Measurements from ENCODE around the gene LARP1. TPM values are rescaled to one million over a fixed set of nuclear protein-coding genes. Genes with fewer than 3 reads are reported as not detected.

The LARP1 gene
- total RNA-seq, 1 donor from 2014 or later: 243 TPM

DNA sequence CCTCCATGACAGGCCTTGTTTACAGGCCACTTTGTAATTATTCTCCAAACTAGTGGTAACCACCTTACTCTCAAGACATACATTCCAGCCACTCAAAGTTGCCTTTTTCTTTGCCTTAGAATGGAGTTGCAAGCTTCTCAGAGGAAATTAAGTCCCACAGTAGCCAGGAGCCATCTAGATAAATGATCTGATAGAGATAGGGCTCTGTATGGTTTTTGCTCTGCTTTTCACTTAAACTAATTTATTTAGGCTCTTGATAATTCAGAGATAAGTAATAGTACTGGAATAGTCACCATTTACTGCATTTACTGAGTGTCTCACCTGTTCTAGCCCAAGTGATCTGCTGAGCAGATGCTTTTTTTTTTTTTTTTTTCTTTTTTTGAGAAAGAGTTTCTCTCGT is 7.5 kb downstream of the LARP1 start:
- H3K27ac ChIP-seq (ENCODE audit: low read depth, low read length): no peak overlapping the region
- no peaks in the 10 kb centered on the region for H3K9me3 ChIP-seq (ENCODE audit: insufficient read depth, low read depth, low read length)
- Mint-ChIP-seq H3K4me3 (ENCODE audit: unreplicated experiment) (no peak overlapping the region), H3K36me3 (ENCODE audit: low read depth, unreplicated experiment) (peaks cover 2% of the 10 kb centered on the region), H3K27ac (ENCODE audit: unreplicated experiment) (no peak overlapping the region), H3K9me3 (ENCODE audit: unreplicated experiment) (no peaks in the 10 kb centered on the region), H3K27me3 (ENCODE audit: low read depth, unreplicated experiment) (no peaks in the 10 kb centered on the region), H3K4me1 (ENCODE audit: low read depth, unreplicated experiment) (peaks cover 44% of the 10 kb centered on the region)
- H3K9ac ChIP-seq (ENCODE audit: low read length): no peak overlapping the region
- peaks cover 12% of the 10 kb centered on the region for H3K4me1 ChIP-seq (ENCODE audit: insufficient read depth, low read length)
- no peak for DNase-seq (ENCODE audit: low read depth)
- H2AFZ ChIP-seq (ENCODE audit: low read depth, low read length): no peak overlapping the region
- no peak for FAIRE-seq
- no peaks in the 10 kb centered on the region for H3K27me3 ChIP-seq (ENCODE audit: insufficient read depth, low read length)
- H3K4me3 ChIP-seq (ENCODE audit: insufficient read depth, low read depth, low read length): no peak overlapping the region
- no peaks in the 10 kb centered on the region for H3K36me3 ChIP-seq (ENCODE audit: insufficient read depth, low read length)
- H3K79me2 ChIP-seq (ENCODE audit: insufficient read depth, low read length): peaks cover 99% of the 10 kb centered on the region
- no peak overlapping the region for H3K4me2 ChIP-seq (ENCODE audit: low read length)
- peaks cover 100% of the 10 kb centered on the region for H4K20me1 ChIP-seq (ENCODE audit: insufficient read depth, low read length)
- TF ChIP-seq EZH2 (IDR thresholded peaks at IDR 0.05; ENCODE audit: insufficient read depth, low read length): no peak
- TF ChIP-seq, protein P1, sequence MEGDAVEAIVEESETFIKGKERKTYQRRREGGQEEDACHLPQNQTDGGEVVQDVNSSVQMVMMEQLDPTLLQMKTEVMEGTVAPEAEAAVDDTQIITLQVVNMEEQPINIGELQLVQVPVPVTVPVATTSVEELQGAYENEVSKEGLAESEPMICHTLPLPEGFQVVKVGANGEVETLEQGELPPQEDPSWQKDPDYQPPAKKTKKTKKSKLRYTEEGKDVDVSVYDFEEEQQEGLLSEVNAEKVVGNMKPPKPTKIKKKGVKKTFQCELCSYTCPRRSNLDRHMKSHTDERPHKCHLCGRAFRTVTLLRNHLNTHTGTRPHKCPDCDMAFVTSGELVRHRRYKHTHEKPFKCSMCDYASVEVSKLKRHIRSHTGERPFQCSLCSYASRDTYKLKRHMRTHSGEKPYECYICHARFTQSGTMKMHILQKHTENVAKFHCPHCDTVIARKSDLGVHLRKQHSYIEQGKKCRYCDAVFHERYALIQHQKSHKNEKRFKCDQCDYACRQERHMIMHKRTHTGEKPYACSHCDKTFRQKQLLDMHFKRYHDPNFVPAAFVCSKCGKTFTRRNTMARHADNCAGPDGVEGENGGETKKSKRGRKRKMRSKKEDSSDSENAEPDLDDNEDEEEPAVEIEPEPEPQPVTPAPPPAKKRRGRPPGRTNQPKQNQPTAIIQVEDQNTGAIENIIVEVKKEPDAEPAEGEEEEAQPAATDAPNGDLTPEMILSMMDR (IDR thresholded peaks at IDR 0.05; ENCODE audit: insufficient read depth, low read depth, low read length): no peak

- Histone ChIP-seq H3K4me2 (ENCODE audit: low read length) (no peak overlapping the region), H3K27ac (ENCODE audit: low read depth, low read length) (no peak overlapping the region), H3K79me2 (ENCODE audit: insufficient read depth, low read length) (peaks cover 98% of the 10 kb centered on the region), H3K4me1 (ENCODE audit: insufficient read depth, low read length) (peaks cover 4% of the 10 kb centered on the region), H2AFZ (ENCODE audit: low read depth, low read length) (no peak overlapping the region), H3K9me3 (ENCODE audit: insufficient read depth, low read depth, low read length) (no peaks in the 10 kb centered on the region), H3K4me3 (ENCODE audit: insufficient read depth, low read depth, low read length) (no peak overlapping the region), H3K9ac (ENCODE audit: low read length) (no peak overlapping the region), H3K27me3 (ENCODE audit: insufficient read depth, low read length) (no peaks in the 10 kb centered on the region), H4K20me1 (ENCODE audit: insufficient read depth, low read length) (peaks cover 98% of the 10 kb centered on the region), H3K36me3 (ENCODE audit: insufficient read depth, low read length) (no peaks in the 10 kb centered on the region)
- peaks cover 44% of the 10 kb centered on the region for H3K4me1 Mint-ChIP-seq (ENCODE audit: low read depth, unreplicated experiment)
- H3K27ac Mint-ChIP-seq (ENCODE audit: unreplicated experiment): no peak overlapping the region
- H3K9me3 Mint-ChIP-seq (ENCODE audit: unreplicated experiment): no peaks in the 10 kb centered on the region
- TF ChIP-seq, protein P1 (IDR thresholded peaks at IDR 0.05; ENCODE audit: insufficient read depth, low read depth, low read length): no peak
- no peak for TF ChIP-seq EZH2 (IDR thresholded peaks at IDR 0.05; ENCODE audit: insufficient read depth, low read length)
- H3K36me3 Mint-ChIP-seq (ENCODE audit: low read depth, unreplicated experiment): peaks cover 2% of the 10 kb centered on the region
- no peaks in the 10 kb centered on the region for H3K27me3 Mint-ChIP-seq (ENCODE audit: low read depth, unreplicated experiment)
- no peak for DNase-seq (ENCODE audit: low read depth)
- FAIRE-seq: no peak
- no peak overlapping the region for H3K4me3 Mint-ChIP-seq (ENCODE audit: unreplicated experiment)
Measured at GRCh38 chr5:154764967-154765366, 9.8 kb downstream of the LARP1 start.

- Histone ChIP-seq H4K20me1 (ENCODE audit: insufficient read depth, low read length) (peaks cover 98% of the 10 kb centered on the region), H3K4me2 (ENCODE audit: low read length) (no peak overlapping the region), H3K27ac (ENCODE audit: low read depth, low read length) (no peak overlapping the region), H3K9ac (ENCODE audit: low read length) (no peak overlapping the region), H3K36me3 (ENCODE audit: insufficient read depth, low read length) (no peaks in the 10 kb centered on the region), H3K9me3 (ENCODE audit: insufficient read depth, low read depth, low read length) (no peaks in the 10 kb centered on the region), H3K4me1 (ENCODE audit: insufficient read depth, low read length) (peaks cover 7% of the 10 kb centered on the region), H3K4me3 (ENCODE audit: insufficient read depth, low read depth, low read length) (no peak overlapping the region), H3K27me3 (ENCODE audit: insufficient read depth, low read length) (no peaks in the 10 kb centered on the region), H3K79me2 (ENCODE audit: insufficient read depth, low read length) (peaks cover 98% of the 10 kb centered on the region), H2AFZ (ENCODE audit: low read depth, low read length) (no peak overlapping the region)
- Mint-ChIP-seq H3K9me3 (ENCODE audit: unreplicated experiment) (no peaks in the 10 kb centered on the region), H3K4me3 (ENCODE audit: unreplicated experiment) (no peak overlapping the region), H3K4me1 (ENCODE audit: low read depth, unreplicated experiment) (peaks cover 46% of the 10 kb centered on the region), H3K27ac (ENCODE audit: unreplicated experiment) (no peak overlapping the region), H3K27me3 (ENCODE audit: low read depth, unreplicated experiment) (no peaks in the 10 kb centered on the region), H3K36me3 (ENCODE audit: low read depth, unreplicated experiment) (peaks cover 2% of the 10 kb centered on the region)
- TF ChIP-seq, protein P1 (IDR thresholded peaks at IDR 0.05; ENCODE audit: insufficient read depth, low read depth, low read length): no peak
- TF ChIP-seq EZH2 (IDR thresholded peaks at IDR 0.05; ENCODE audit: insufficient read depth, low read length): no peak
- no peak for FAIRE-seq
- DNase-seq (ENCODE audit: low read depth): no peak
Measured at GRCh38 chr5:154765396-154765925, 10.3 kb downstream of the LARP1 start.

Data from astrocyte (in vitro differentiated cells and primary cell).